CD4-positive, alpha-beta T cell treated with Interleukin-4 for 1 hour (primary cell): ENCODE measurements around the gene GPR152.

ENCODE experiments used
- DNase-seq, 2 donors: peaks; one replicate each; pipeline ENCODE4 v3.0.0-alpha.2; 2020 to 2022

GPR152 gene

GRCh38 chr11:67452141-67452952, at the start of gene GPR152:
GPR152 (minus strand) TSS chr11:67452729; CDS start chr11:67452724, 5 bp downstream.
- no peak for DNase-seq

- no peak for DNase-seq
Measured at GRCh38 chr11:67501854-67502253, 49.3 kb upstream of the GPR152 start.

- no peak for DNase-seq
Measured at GRCh38 chr11:67500831-67501715, 48.5 kb upstream of the GPR152 start.

GRCh38 chr11:67500484-67500821, 47.9 kb upstream of the GPR152 start:
- DNase-seq = no peak

- DNase-seq = no peak
Measured at GRCh38 chr11:67499808-67500483, 47.4 kb upstream of the GPR152 start.

- no peak for DNase-seq
Measured at GRCh38 chr11:67498544-67498972, 46.0 kb upstream of the GPR152 start.

- no peak for DNase-seq
Measured at GRCh38 chr11:67497656-67498291, 45.2 kb upstream of the GPR152 start.

- no peak for DNase-seq
Measured at GRCh38 chr11:67496113-67496512, 43.6 kb upstream of the GPR152 start.

- no peak for DNase-seq
Measured at GRCh38 chr11:67495234-67496005, 42.9 kb upstream of the GPR152 start.

GRCh38 chr11:67494371-67495233, 42.1 kb upstream of the GPR152 start:
- DNase-seq = no peak

GRCh38 chr11:67493548-67494370, 41.2 kb upstream of the GPR152 start:
- no peak for DNase-seq

GRCh38 chr11:67492801-67493547, 40.4 kb upstream of the GPR152 start:
- DNase-seq = peak in 1 of 2 donors; percentile 28

GRCh38 chr11:67492069-67492727, 39.7 kb upstream of the GPR152 start:
- DNase-seq = no peak

- no peak for DNase-seq
Measured at GRCh38 chr11:67491276-67492068, 38.9 kb upstream of the GPR152 start.

GRCh38 chr11:67490727-67491065, 38.2 kb upstream of the GPR152 start:
- no peak for DNase-seq

- DNase-seq = no peak
Measured at GRCh38 chr11:67489885-67490726, 37.6 kb upstream of the GPR152 start.
